A549 (cell line): Measurements from ENCODE around the gene APC2. TPM values are rescaled to one million over a fixed set of nuclear protein-coding genes. Genes with fewer than 3 reads are reported as not detected.

Experiments used
- ATAC-seq, 2 experiments: fragments of 200-7000 bp in 1 of 2; fragments of >200 bp in 1 of 2; cut with Nextera tagmentation in 1 of 2; cut with Tn5 transposase in 1 of 2; 3 replicates each; pipeline versions ENCODE4 v1.8.0 to v1.9.1; 2018 to 2020; ENCODE audit warnings: mild to moderate bottlenecking in 1 of 2, moderate library complexity in 1 of 2
- CTCF ChIA-PET: fragments of 300-600 bp; sonication (Branson Sonifier 250); formaldehyde crosslinking; extraction: SDS; loops from one replicate; lab custom pipeline; 2021; ENCODE audit warnings: antibody characterized with exemption, inconsistent platforms; lab: Yijun Ruan, JAX
- POLR2A ChIA-PET: fragments of 350-600 bp; formaldehyde crosslinking; extraction: SDS; loops from one replicate; lab custom pipeline; 2021; ENCODE audit warnings: antibody characterized with exemption, inconsistent platforms; lab: Yijun Ruan, JAX
- DNase-seq, 2 experiments: peaks; one replicate each; pipeline versions ENCODE4 v3.0.0 to v3.0.0-alpha.2; 2011 to 2016; ENCODE audit warnings: low read depth in 1 of 2, low spot score in 1 of 2
- FAIRE-seq: peaks from 2 replicates; lab custom pipeline; 2011; peaks lifted over from hg19 to GRCh38; lab: Jason Lieb, UNC
- H3K27ac ChIP-seq, 2 experiments: fragments of >200 bp; sonication (Bioruptor Twin); formaldehyde crosslinking; 3 replicates each; pipeline ENCODE4 v1.5.1; 2016 to 2017
- H3K4me1 ChIP-seq: fragments of >200 bp; sonication (Bioruptor Twin); formaldehyde crosslinking; 3 replicates; pipeline ENCODE4 v1.6.1; 2016
- H3K4me2 ChIP-seq: fragments of >200 bp; sonication (Bioruptor Twin); formaldehyde crosslinking; 3 replicates; pipeline ENCODE4 v1.6.1; 2016
- H3K4me3 ChIP-seq: fragments of >200 bp; sonication (Bioruptor Twin); formaldehyde crosslinking; 3 replicates; pipeline ENCODE4 v1.5.1; 2016
- H3K9me3 ChIP-seq: fragments of >200 bp; sonication (Bioruptor Twin); formaldehyde crosslinking; 3 replicates; pipeline ENCODE4 v1.6.1; 2016
- EP300 ChIP-seq, 2 experiments: fragments of >200 bp; sonication (Bioruptor Twin); formaldehyde crosslinking; IDR thresholded peaks; 2 replicates in 1 of 2; 3 replicates in 1 of 2; pipeline ENCODE4 v1.6.1; 2016 to 2017
- FOXS1 ChIP-seq: fragments of 250-450 bp; sonication (Bioruptor Pico); IDR thresholded peaks from 2 replicates; pipeline ENCODE4 v1.5.0; 2020; ENCODE audit warnings: mild to moderate bottlenecking, moderate library complexity
- GATA3 ChIP-seq: IDR thresholded peaks from 2 replicates; pipeline ENCODE4 v1.6.1; 2012; ENCODE audit warnings: borderline replicate concordance
- HOXA7 ChIP-seq: fragments of 250-450 bp; sonication (Bioruptor Pico); IDR thresholded peaks from 2 replicates; pipeline ENCODE4 v1.5.0; 2020; ENCODE audit warnings: mild to moderate bottlenecking, moderate library complexity
- HOXB13 ChIP-seq: fragments of 250-450 bp; sonication (Bioruptor Pico); IDR thresholded peaks from 2 replicates; pipeline ENCODE4 v1.5.0; 2020; ENCODE audit warnings: low read depth, mild to moderate bottlenecking, moderate library complexity
- KDM5A ChIP-seq: fragments of 200-600 bp; sonication (generic); IDR thresholded peaks from 2 replicates; pipeline ENCODE4 v1.6.1; 2016; ENCODE audit warnings: antibody characterized with exemption, mild to moderate bottlenecking
- MAZ ChIP-seq: fragments of 150-350 bp; IDR thresholded peaks from 2 replicates; pipeline ENCODE4 v1.6.1; 2014; ENCODE audit warnings: antibody characterized with exemption, low read depth, low read length, borderline replicate concordance
- PHF8 ChIP-seq: fragments of 200-600 bp; sonication (generic); IDR thresholded peaks from 2 replicates; pipeline ENCODE4 v1.6.1; 2016; ENCODE audit warnings: low read depth, mild to moderate bottlenecking, antibody characterized with exemption, moderate library complexity, borderline replicate concordance
- POLR2AphosphoS2 ChIP-seq: conservative IDR thresholded peaks from 2 replicates; pipeline ENCODE4 v1.6.1; 2012; ENCODE audit warnings: low read length, improper control_type of control experiment, inconsistent platforms
- RARB ChIP-seq: fragments of 250-450 bp; sonication (Bioruptor Pico); IDR thresholded peaks from 2 replicates; pipeline ENCODE4 v1.8.0; 2021; ENCODE audit warnings: mild to moderate bottlenecking, moderate library complexity
- SMC3 ChIP-seq: fragments of >200 bp; sonication (Bioruptor Twin); formaldehyde crosslinking; IDR thresholded peaks from 3 replicates; pipeline ENCODE4 v1.6.1; 2018; ENCODE audit warnings: inconsistent platforms
- SREBF2 ChIP-seq: fragments of 450-650 bp; IDR thresholded peaks from 2 replicates; pipeline ENCODE4 v1.6.1; 2014; ENCODE audit warnings: mild to moderate bottlenecking, moderate library complexity
- ZSCAN20 ChIP-seq: fragments of 250-450 bp; sonication (Bioruptor Pico); IDR thresholded peaks from 2 replicates; pipeline ENCODE4 v1.8.0; 2022; ENCODE audit warnings: mild to moderate bottlenecking, moderate library complexity
- WGBS: methylation state at CpG from one replicate; pipeline ENCODE4 v1.1.6; 2017; ENCODE audit errors: missing lambda C conversion rate; 5-methylcytosine and 5-hydroxymethylcytosine counted together
- polyA plus RNA-seq, 4 experiments: library from polyadenylated mRNA; depleted of rRNA in 3 of 4; stranded (reverse); fragments of >200 nt; fragmentation: RNase III in 1 of 4; extraction: RNeasy Plus Mini Kit Qiagen cat#74134 plus additional on column Dnase treatment in 1 of 4; gene quantifications; 2 replicates in 3 of 4; 3 replicates in 1 of 4; pipeline ENCODE4 v1.2.3, GENCODE V29; 2011 to 2017
- TF ChIP-seq, protein P1 (sequence below): fragments of >200 bp; sonication (Bioruptor Twin); formaldehyde crosslinking; IDR thresholded peaks from 2 replicates; pipeline ENCODE4 v1.6.1; 2016
- TF ChIP-seq, protein P2 (sequence below): fragments of 450-650 bp; IDR thresholded peaks from 2 replicates; pipeline ENCODE4 v1.6.1; 2014; ENCODE audit warnings: antibody characterized with exemption
- TF ChIP-seq, protein P3 (sequence below): fragments of 250-450 bp; sonication (Bioruptor Pico); IDR thresholded peaks from 2 replicates; pipeline ENCODE4 v1.5.0; 2021; ENCODE audit warnings: mild to moderate bottlenecking, moderate library complexity, borderline replicate concordance
- TF ChIP-seq, protein P4 (sequence below): fragments of 150-350 bp; IDR thresholded peaks from 2 replicates; pipeline ENCODE4 v1.6.1; 2014; ENCODE audit warnings: low read depth, mild to moderate bottlenecking, low read length

APC2 gene
- polyA plus RNA-seq, 2 of the 4 experiments (the other 2 are of a cell fraction): 0.36 to 1.6 TPM

DNA sequence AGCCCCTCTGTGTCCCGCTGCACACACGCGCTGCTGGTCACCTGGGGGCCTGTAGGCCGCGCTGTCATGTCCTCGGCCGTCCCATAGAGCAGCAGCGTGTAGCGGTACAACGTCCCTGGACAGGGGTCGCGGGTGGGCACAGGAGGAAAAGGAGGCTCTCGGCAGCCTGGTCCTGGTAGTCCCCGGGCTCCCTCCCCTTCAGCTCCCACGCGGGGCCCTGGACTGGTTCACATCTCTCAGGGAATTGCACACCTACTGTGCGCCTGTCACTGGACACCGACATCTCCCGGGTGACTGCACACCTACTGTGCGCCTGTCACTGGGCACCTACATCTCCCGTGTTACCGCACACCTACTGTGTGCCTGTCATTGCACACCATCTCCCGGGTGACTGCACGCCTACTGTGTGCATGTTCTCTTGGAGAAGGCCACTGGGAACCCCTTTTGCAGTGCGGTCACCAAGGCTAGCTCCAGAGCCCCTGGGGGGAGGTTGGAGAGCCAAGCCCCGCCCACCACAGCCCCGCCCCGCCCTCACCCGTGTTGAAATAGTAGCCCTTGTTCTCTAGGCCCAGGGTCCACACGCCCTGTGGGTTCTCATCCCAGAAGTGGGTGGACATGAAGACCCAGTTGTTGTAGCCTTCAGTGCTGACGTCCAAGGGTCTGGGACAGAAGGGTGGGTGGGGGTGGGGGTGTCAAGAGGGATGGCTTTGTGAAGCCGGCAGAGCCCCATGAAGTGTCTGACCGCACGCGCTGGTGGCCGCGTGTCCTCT, 32.6 kb downstream of the APC2 start:
- ATAC-seq (no peak), FAIRE-seq (no peak), DNase-seq (no peak)
- Histone ChIP-seq H3K4me3 (no peak overlapping the region), H3K4me2 (no peak overlapping the region), H3K27ac (no peak overlapping the region), H3K4me1 (peaks cover 10% of the 10 kb centered on the region; the same call in 2 of the 3 replicates), H3K9me3 (no peaks in the 10 kb centered on the region)
- ChIA-PET CTCF (no interaction called here), POLR2A (no interaction called here)
- no peak for TF ChIP-seq SREBF2
- TF ChIP-seq MAZ: no peak
- no peak for TF ChIP-seq EP300 (IDR thresholded peaks at IDR 0.05)
- no peak for TF ChIP-seq SMC3
- TF ChIP-seq, protein P1, sequence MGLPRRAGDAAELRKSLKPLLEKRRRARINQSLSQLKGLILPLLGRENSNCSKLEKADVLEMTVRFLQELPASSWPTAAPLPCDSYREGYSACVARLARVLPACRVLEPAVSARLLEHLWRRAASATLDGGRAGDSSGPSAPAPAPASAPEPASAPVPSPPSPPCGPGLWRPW: no peak
- no peak for TF ChIP-seq PHF8
- TF ChIP-seq, protein P2, sequence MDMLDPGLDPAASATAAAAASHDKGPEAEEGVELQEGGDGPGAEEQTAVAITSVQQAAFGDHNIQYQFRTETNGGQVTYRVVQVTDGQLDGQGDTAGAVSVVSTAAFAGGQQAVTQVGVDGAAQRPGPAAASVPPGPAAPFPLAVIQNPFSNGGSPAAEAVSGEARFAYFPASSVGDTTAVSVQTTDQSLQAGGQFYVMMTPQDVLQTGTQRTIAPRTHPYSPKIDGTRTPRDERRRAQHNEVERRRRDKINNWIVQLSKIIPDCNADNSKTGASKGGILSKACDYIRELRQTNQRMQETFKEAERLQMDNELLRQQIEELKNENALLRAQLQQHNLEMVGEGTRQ: no peak
- 82% methylated on average over 8 of the region's 37 CpGs for WGBS

DNA sequence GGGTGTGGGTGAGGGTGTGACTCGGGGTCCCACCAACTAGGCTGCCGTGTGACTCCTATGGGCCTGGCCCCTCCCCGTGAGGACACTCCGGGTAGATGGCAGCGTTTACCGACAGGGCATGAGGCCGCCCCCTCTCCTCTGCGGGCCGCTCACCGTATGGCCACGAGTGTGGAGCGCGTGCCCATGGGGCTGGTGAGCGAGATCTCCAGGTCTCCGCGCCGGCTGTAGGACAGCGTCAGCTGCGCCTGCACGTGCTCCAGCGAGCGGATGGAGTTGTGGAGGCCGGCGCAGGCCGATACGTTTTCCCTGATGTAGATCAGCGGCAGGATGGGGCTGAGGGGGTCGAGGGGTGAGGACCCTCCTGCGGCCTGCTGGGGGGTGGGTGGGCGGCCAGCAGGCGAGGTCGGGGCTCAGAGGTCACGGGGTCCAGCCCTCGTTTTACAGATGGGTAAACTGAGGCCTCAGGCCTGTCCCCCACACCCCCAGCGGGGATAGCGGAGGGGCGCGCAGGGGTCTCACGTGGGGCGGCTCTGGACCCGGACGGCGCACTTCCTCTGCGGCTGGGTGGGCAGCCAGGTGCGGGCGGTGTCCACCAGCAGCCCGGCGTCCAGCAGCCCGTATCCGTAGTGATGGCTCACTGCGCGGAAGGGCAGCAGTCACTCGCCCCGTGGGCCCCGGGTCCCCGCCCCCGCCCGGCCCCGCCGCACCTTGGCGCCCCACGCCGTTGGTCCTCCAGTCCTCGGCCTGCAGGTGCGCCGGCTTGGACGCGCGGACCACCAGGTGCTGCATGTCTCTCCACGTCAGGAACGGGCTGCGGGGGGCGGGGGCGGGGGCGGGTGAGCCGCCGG, 33.4 kb downstream of the APC2 start:
- no peak for FAIRE-seq
- DNase-seq: no peak
- ATAC-seq: no peak
- ChIA-PET POLR2A (no interaction called here), CTCF (no interaction called here)
- H3K4me1 ChIP-seq: 0 out of 3 replicates have a peak, but pooled peaks cover 4% of the 10 kb centered on the region
- no peak overlapping the region for H3K4me3 ChIP-seq
- WGBS: 97% methylated on average over 6 of the region's 77 CpGs
- H3K27ac ChIP-seq: no peak overlapping the region
- H3K4me2 ChIP-seq: no peak overlapping the region
- TF ChIP-seq KDM5A (no peak), GATA3 (no peak), FOXS1 (no peak), HOXB13 (CRISPR knock-in tag) (no peak), RARB (CRISPR knock-in tag) (no peak), POLR2AphosphoS2 (no peak), MAZ (no peak), HOXA7 (CRISPR knock-in tag) (no peak), ZSCAN20 (CRISPR knock-in tag) (no peak), SREBF2 (no peak)
- TF ChIP-seq, protein P3, sequence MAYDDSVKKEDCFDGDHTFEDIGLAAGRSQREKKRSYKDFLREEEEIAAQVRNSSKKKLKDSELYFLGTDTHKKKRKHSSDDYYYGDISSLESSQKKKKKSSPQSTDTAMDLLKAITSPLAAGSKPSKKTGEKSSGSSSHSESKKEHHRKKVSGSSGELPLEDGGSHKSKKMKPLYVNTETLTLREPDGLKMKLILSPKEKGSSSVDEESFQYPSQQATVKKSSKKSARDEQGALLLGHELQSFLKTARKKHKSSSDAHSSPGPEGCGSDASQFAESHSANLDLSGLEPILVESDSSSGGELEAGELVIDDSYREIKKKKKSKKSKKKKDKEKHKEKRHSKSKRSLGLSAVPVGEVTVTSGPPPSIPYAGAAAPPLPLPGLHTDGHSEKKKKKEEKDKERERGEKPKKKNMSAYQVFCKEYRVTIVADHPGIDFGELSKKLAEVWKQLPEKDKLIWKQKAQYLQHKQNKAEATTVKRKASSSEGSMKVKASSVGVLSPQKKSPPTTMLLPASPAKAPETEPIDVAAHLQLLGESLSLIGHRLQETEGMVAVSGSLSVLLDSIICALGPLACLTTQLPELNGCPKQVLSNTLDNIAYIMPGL (CRISPR knock-in tag): no peak
- TF ChIP-seq, protein P4, sequence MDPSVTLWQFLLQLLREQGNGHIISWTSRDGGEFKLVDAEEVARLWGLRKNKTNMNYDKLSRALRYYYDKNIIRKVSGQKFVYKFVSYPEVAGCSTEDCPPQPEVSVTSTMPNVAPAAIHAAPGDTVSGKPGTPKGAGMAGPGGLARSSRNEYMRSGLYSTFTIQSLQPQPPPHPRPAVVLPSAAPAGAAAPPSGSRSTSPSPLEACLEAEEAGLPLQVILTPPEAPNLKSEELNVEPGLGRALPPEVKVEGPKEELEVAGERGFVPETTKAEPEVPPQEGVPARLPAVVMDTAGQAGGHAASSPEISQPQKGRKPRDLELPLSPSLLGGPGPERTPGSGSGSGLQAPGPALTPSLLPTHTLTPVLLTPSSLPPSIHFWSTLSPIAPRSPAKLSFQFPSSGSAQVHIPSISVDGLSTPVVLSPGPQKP: no peak
- H3K9me3 ChIP-seq: no peaks in the 10 kb centered on the region
